HEK293T (cell line): ENCODE results near the gene SIPA1L3.

Source experiments
- CTCF ChIA-PET: fragments of 350-600 bp; formaldehyde crosslinking; extraction: SDS; loops from one replicate; lab custom pipeline; 2021; ENCODE audit warnings: antibody characterized with exemption, inconsistent platforms; lab: Yijun Ruan, JAX
- POLR2A ChIA-PET: fragments of 350-600 bp; formaldehyde crosslinking; extraction: SDS; loops from one replicate; lab custom pipeline; 2020; ENCODE audit warnings: antibody characterized with exemption, inconsistent platforms; lab: Yijun Ruan, JAX
- DNase-seq: peaks from one replicate; pipeline ENCODE4 v3.0.0; 2012; ENCODE audit warnings: mixed read lengths; ENCODE audit errors: extremely low spot score
- ARNT ChIP-seq: fragments of 450-650 bp; IDR thresholded peaks from 2 replicates; pipeline ENCODE4 v1.6.1; 2017; ENCODE audit warnings: mild to moderate bottlenecking
- BHLHE40 ChIP-seq: fragments of 450-650 bp; IDR thresholded peaks from 2 replicates; pipeline ENCODE4 v1.6.1; 2016; ENCODE audit warnings: mild to moderate bottlenecking, moderate library complexity, borderline replicate concordance
- CTBP1 ChIP-seq: fragments of 450-650 bp; IDR thresholded peaks from 2 replicates; pipeline ENCODE4 v1.6.1; 2016; ENCODE audit warnings: borderline replicate concordance
- ELF4 ChIP-seq: fragments of 450-650 bp; IDR thresholded peaks from 2 replicates; pipeline ENCODE4 v1.6.1; 2017; ENCODE audit warnings: antibody characterized with exemption
- FOXA1 ChIP-seq: fragments of 450-650 bp; IDR thresholded peaks from 2 replicates; pipeline ENCODE4 v1.6.1; 2016; ENCODE audit warnings: mild to moderate bottlenecking
- FOXK2 ChIP-seq: fragments of 450-650 bp; IDR thresholded peaks from 2 replicates; pipeline ENCODE4 v1.6.1; 2016; ENCODE audit warnings: mild to moderate bottlenecking
- FOXM1 ChIP-seq: fragments of 450-650 bp; IDR thresholded peaks from 2 replicates; pipeline ENCODE4 v1.6.1; 2017; ENCODE audit warnings: mild to moderate bottlenecking, borderline replicate concordance
- HDGF ChIP-seq: fragments of 450-650 bp; IDR thresholded peaks from 2 replicates; pipeline ENCODE4 v1.6.1; 2017; ENCODE audit warnings: antibody characterized with exemption, borderline replicate concordance
- L3MBTL2 ChIP-seq: fragments of 450-650 bp; conservative IDR thresholded peaks from 2 replicates; pipeline ENCODE4 v1.6.1; 2016; ENCODE audit warnings: mild to moderate bottlenecking
- LEF1 ChIP-seq: fragments of 450-650 bp; IDR thresholded peaks from 2 replicates; pipeline ENCODE4 v1.6.1; 2017; ENCODE audit warnings: mild to moderate bottlenecking, borderline replicate concordance
- NFRKB ChIP-seq: fragments of 450-650 bp; IDR thresholded peaks from 2 replicates; pipeline ENCODE4 v1.6.1; 2016; ENCODE audit warnings: mild to moderate bottlenecking, moderate library complexity
- PKNOX1 ChIP-seq: fragments of 450-650 bp; IDR thresholded peaks from 2 replicates; pipeline ENCODE4 v1.6.1; 2016
- SP1 ChIP-seq: fragments of 450-650 bp; IDR thresholded peaks from 2 replicates; pipeline ENCODE4 v1.6.1; 2017
- SUZ12 ChIP-seq: fragments of 450-650 bp; IDR thresholded peaks from 2 replicates; pipeline ENCODE4 v1.6.1; 2016; ENCODE audit warnings: mild to moderate bottlenecking
- TARDBP ChIP-seq: fragments of 450-650 bp; IDR thresholded peaks from 2 replicates; pipeline ENCODE4 v1.6.1; 2016
- ZNF384 ChIP-seq: fragments of 450-650 bp; IDR thresholded peaks from 2 replicates; pipeline ENCODE4 v1.6.1; 2016

SIPA1L3 gene

GRCh38 chr19:37954421-37954874 lies 47.4 kb downstream of the SIPA1L3 start:
- TF ChIP-seq FOXK2, result no peak
- TF ChIP-seq SUZ12, result no peak
- no peak for TF ChIP-seq HDGF
- no peak for TF ChIP-seq NFRKB
- TF ChIP-seq CTBP1, result no peak
- no peak for TF ChIP-seq BHLHE40
- no peak for TF ChIP-seq ARNT
- TF ChIP-seq SP1, result no peak
- TF ChIP-seq FOXM1, result no peak
- no peak for TF ChIP-seq FOXA1
- no peak for TF ChIP-seq TARDBP
- no peak for TF ChIP-seq L3MBTL2
- TF ChIP-seq LEF1, result no peak
- no peak for TF ChIP-seq PKNOX1
- no peak for TF ChIP-seq ELF4
- TF ChIP-seq ZNF384, result no peak
- CTCF ChIA-PET, result no interaction called here
- DNase-seq, result no peak
- POLR2A ChIA-PET, result no interaction called here

GRCh38 chr19:37955986-37956385 lies 49.0 kb downstream of the SIPA1L3 start:
- TF ChIP-seq ZNF384 (no peak), FOXK2 (no peak), ELF4 (no peak)
- POLR2A ChIA-PET, result no interaction called here
- CTCF ChIA-PET, result no interaction called here
- no peak for DNase-seq

GRCh38 chr19:37957176-37957575 lies 50.2 kb downstream of the SIPA1L3 start:
- TF ChIP-seq BHLHE40, result no peak
- no peak for TF ChIP-seq CTBP1
- no peak for TF ChIP-seq SP1
- no peak for TF ChIP-seq L3MBTL2
- no peak for TF ChIP-seq SUZ12
- TF ChIP-seq ELF4, result no peak
- no peak for TF ChIP-seq NFRKB
- TF ChIP-seq ARNT, result no peak
- TF ChIP-seq TARDBP, result no peak
- TF ChIP-seq PKNOX1, result no peak
- TF ChIP-seq FOXM1, result no peak
- no peak for TF ChIP-seq FOXA1
- TF ChIP-seq FOXK2, result no peak
- ChIA-PET CTCF (no interaction called here), POLR2A (no interaction called here)
- no peak for DNase-seq

- POLR2A ChIA-PET, result no interaction called here
- no peak for TF ChIP-seq BHLHE40
- no peak for TF ChIP-seq ZNF384
- TF ChIP-seq LEF1, result no peak
- no peak for TF ChIP-seq SP1
- TF ChIP-seq FOXK2, result no peak
- TF ChIP-seq L3MBTL2, result no peak
- no peak for TF ChIP-seq TARDBP
- no peak for TF ChIP-seq NFRKB
- TF ChIP-seq CTBP1, result no peak
- no peak for TF ChIP-seq FOXM1
- TF ChIP-seq ARNT, result no peak
- no peak for TF ChIP-seq HDGF
- no peak for TF ChIP-seq ELF4
- no peak for TF ChIP-seq FOXA1
- TF ChIP-seq SUZ12, result no peak
- TF ChIP-seq PKNOX1, result no peak
- CTCF ChIA-PET, result no interaction called here
- no peak for DNase-seq
Observed at GRCh38 chr19:37959665-37960114, 52.7 kb downstream of the SIPA1L3 start.

- ChIA-PET CTCF (no interaction called here), POLR2A (no interaction called here)
- DNase-seq, result no peak
- TF ChIP-seq L3MBTL2 (no peak), NFRKB (no peak), FOXK2 (no peak), BHLHE40 (no peak), FOXM1 (no peak), TARDBP (no peak), ARNT (no peak), LEF1 (no peak), SP1 (no peak), SUZ12 (no peak), ELF4 (no peak), FOXA1 (no peak), CTBP1 (no peak), HDGF (no peak), PKNOX1 (no peak), ZNF384 (no peak)
Observed at GRCh38 chr19:37961198-37961597, 54.2 kb downstream of the SIPA1L3 start.
